GM21515 (cell line): ENCODE results near the gene SLC6A4.
"Not testable (repeated sequence)": the region's sequence is repeated elsewhere in the genome, so short reads cannot be mapped to it uniquely, and the experiment has no call there.

Experiments used
- ATAC-seq: cut with Tn5 transposase; IDR thresholded peaks from one replicate; pipeline ENCODE4 v1.9.1; 2021; ENCODE audit not compliant: unreplicated experiment

The SLC6A4 gene

DNA sequence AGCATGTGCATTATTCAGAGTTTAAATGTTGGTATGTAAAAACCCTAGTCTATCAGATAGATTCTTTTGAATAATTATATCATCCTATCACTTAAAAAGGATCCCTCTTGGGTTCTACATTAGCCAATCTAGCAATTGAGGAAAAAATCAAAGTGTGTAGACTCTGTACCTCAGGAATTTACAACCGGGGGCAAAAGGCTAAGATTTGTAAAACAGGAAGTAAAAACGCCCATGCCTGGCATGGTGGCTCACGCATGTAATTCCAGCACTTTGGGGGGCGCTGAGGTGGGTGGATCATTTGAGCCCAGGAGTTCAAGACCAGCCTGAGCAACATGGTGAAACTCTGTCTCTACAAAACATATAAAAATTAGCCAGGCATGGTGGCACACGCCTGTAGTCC is 58.6 kb downstream of the SLC6A4 start:
- ATAC-seq, result no peak

DNA sequence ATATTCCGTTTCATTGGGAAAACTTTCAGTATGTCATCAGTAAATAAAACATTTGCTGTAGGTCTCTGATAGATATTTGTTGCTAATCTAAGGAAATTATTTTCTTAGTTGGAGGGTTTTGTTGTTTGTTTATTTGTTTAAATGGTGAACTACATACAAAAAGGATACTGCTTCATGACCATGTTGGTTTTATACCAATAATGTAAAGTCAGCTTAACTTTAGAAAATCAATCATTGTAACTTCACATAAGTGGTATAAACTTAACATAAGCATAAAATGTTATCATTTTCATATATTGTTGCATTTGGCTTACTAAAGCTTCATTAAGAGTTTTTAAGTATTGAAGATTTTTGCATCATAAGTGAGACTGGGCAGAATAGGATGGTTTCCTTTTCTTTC is 60.9 kb downstream of the SLC6A4 start:
- no peak for ATAC-seq

DNA sequence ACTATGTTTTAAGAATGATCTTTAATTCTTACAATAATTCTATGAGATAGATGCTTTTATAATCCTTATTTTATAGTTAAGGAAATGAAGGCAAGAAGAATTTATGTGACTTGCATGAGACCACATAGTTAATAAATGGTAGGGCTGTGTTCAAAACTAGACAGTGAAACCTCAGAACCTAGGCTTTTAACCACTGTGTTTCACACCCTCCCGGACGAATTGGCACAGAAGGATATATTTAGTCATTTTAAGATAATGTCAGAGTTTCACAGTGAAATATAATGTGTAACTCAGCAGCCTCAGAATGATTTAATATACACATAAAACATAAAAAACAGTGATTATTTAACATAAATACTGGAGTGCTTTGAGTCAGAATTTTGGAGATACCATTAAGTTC is 61.8 kb downstream of the SLC6A4 start:
- peak; percentile 64 for ATAC-seq

DNA sequence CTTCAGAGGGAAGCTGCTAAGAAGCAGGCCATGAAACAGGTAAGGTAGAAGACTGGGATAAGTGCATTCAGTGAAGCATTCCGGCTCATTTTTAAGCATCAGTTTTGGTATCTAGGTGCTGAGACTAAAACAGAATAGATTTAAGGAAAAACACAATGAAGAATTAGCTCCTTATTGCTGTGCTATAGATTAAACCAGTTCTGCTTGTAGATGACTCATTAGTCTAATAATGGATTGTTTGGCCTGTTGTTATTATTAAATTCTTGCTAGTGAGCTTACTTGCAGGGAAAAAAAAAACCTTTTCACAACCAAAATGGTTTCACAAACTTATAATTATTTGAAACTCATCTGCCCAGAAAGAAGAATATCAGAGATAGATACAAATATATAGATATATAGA is 62.9 kb downstream of the SLC6A4 start:
- no peak for ATAC-seq

GRCh38 chr17:30170415-30170987 is 65.0 kb downstream of the SLC6A4 start:
- ATAC-seq, result no peak

- ATAC-seq, result no peak
These were observed 69.5 kb downstream of the SLC6A4 start for GRCh38 chr17:30165960-30166359.

DNA sequence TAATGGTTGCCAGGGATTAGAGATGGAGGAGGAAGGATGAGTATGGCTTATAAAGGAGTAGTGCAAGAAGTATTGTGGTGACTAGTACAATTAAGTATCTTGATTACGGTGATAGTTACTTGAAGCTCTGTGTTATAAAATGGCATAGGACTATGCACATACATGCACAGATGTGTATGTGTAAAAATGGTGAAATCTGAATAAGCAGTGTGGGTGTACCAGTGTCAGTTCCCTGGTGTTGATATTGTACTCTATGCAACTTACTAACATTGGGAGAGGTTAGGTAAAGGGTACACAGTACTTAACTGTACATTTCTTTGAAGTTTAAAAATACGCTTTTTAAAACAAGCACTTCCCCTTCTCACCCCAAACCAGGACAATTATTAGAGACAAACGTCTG is 70.3 kb downstream of the SLC6A4 start:
- ATAC-seq, result no peak

DNA sequence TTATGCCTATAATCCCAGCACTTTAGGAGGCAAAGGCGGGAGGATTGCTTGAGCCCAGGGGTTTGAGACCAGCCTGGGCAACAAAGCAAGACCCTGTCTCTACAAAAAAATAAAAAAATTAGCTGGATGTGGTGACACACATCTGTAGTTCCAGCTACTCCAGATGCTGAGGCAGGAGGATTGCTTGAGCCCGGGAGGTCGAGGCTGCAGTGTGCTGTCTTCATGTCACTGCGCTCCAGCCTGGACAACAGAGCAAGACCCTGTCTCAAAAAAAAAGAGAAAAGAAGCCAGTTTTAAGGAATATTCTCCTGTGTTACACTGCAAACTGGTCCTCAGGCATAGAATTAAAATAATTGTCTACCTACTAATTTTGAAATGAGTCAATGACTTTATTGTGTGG is 71.0 kb downstream of the SLC6A4 start:
- no peak for ATAC-seq

DNA sequence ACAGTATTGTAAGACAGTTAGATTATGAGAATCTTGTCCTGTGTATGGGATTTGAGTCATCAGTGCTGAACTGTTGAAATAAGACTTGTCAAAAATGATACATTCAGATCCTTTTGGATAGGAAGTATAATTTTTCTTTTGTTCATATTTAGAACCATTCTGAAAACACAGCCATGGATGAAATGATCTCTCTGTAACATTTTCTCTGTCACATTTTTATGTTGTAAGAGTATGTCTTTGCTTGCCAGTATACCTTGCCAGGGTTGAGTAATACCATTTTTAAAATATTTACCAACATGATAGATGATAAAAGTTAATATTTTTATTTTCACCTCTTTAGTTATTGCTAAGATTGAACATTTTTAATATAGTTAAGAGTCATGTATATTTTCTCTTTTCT is 73.9 kb downstream of the SLC6A4 start:
- no peak for ATAC-seq

- ATAC-seq, result no peak
These were observed 74.9 kb downstream of the SLC6A4 start for GRCh38 chr17:30160419-30161172.

GRCh38 chr17:30158896-30159625 is 76.4 kb downstream of the SLC6A4 start:
- no peak for ATAC-seq

GRCh38 chr17:30155389-30155788 is 80.1 kb downstream of the SLC6A4 start:
- no peak for ATAC-seq

GRCh38 chr17:30153463-30153862 is 82.0 kb downstream of the SLC6A4 start:
- ATAC-seq, result no peak

DNA sequence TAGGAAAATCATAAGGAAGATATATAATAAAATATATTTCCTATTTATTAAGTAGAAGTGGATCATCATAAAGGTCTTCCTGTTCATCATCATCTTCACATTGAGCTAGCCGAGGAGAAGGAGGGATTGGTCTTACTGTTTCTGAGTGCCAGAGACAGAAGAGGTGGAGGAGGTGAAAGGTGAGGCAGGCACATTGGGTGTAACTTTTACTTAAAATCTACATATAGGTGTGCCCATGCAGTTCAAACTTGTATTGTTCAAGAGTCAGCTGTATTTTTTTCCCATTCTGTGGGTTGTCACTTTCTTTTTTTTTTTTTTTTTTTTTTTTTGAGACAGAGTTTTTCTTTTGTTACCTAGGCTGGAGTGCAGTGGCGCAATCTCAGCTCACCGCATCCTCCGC is 84.0 kb downstream of the SLC6A4 start:
- no peak for ATAC-seq

DNA sequence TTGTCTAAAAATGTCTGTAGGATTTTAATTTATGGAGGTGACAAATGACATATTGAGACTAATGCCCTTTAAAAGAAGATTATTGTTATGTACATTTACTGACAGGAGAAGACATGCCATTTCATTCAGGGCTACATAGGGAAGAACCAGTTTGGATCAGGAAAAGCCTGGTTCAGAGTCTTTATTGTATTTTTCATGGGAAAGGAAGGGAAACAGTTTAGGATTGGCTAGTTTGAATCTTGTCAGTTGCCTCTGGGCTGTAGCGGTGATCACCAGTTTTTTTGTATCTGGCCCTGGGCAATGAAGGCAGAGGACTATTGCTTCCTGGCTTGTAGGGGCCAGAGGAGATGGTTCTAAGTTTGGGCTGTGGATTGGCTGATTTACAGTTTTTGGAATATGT is 87.1 kb downstream of the SLC6A4 start:
- ATAC-seq, result no peak

DNA sequence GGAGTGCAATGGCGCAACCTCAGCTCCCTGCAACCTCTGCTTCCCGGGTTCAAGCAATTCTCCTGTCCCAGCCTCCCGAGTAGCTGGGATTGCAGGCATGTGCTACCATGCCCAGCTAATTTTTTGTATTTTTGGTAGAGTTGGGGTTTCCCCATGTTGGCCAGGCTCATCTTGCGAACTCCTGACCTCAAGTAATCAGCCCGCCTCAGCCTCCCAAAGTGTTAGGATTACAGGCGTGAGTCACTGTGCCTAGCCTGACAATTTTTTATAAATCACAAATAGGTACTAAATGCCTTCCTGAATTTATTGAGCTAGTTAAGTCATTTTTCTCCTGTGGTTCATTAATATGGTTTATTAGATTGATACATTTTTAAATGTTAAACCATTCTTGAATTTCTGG is 87.6 kb downstream of the SLC6A4 start:
- ATAC-seq, result not testable (repeated sequence)
